ENCODE results near the gene PRDM16. TPM values are rescaled to one million over a fixed set of nuclear protein-coding genes. Genes with fewer than 3 reads are reported as not detected.

PRDM16 gene
- total and polyA plus RNA-seq, 2 of the 13 experiments (the other 11 are each of a cell fraction or from before 2014, with no cell fraction given), result 0.15 to 0.81 TPM

GRCh38 chr1:3094863-3095780 is 26.1 kb downstream of the PRDM16 start:
- ATAC-seq (no peak), FAIRE-seq (no peak), DNase-seq (ENCODE audit: low spot score) (no peak)
- Histone ChIP-seq H4K20me1 (ENCODE audit: insufficient read depth, low read length) (no peaks in the 10 kb centered on the region), H2AFZ (ENCODE audit: low read length) (no peak overlapping the region), H3K27me3 (ENCODE audit: control insufficient read depth in 1 of 2, insufficient read depth in 2 of 2, low read length in 2 of 2) (peaks cover 5% of the 10 kb centered on the region in 2 experiments; a peak in 3 of 5 replicates), H3K79me2 (ENCODE audit: insufficient read depth, low read length) (no peaks in the 10 kb centered on the region), H3K4me1 (ENCODE audit: insufficient read depth, low read length) (no peaks in the 10 kb centered on the region), H3K9ac (ENCODE audit: insufficient read depth, low read depth, low read length) (no peak overlapping the region), H3K36me3 (replicated peaks in 1 of 2; ENCODE audit: control insufficient read depth in 1 of 2, insufficient read depth in 2 of 2, low read length in 2 of 2) (no peaks in the 10 kb centered on the region), H3K4me2 (ENCODE audit: low read depth, low read length) (no peak overlapping the region), H3K27ac (ENCODE audit: extremely low read length, insufficient read depth, low read length) (no peak overlapping the region), H3K9me3 (ENCODE audit: low read length) (no peaks in the 10 kb centered on the region), H3K4me3 (replicated peaks in 1 of 3; ENCODE audit: insufficient read depth in 1 of 3, low read depth in 2 of 3, low read length in 3 of 3) (no peak overlapping the region)
- in situ Hi-C loops (cut with HindIII; ENCODE audit: extremely low pct_ligation_motif_present, low pct_unique_long_range_greater_than_20kb), result no loop called here
- ChIA-PET CTCF (ENCODE audit: low intra/inter-chr PET ratio, low total read pairs) (no interaction called here), POLR2A (no interaction called here)
- no TSS peak for BruUV-seq (replicated peaks)
- 87% methylated on average over 3 of the region's 26 CpGs for WGBS (ENCODE audit: low lambda C conversion rate)
- intact Hi-C loops (cut with micrococcal nuclease; ENCODE audit: unreplicated experiment), result no loop called here
- TF ChIP-seq POGK (CRISPR knock-in tag; conservative IDR thresholded peaks at IDR 0.05), result no peak
- TF ChIP-seq KLF12 (CRISPR knock-in tag; IDR thresholded peaks at IDR 0.05; ENCODE audit: borderline replicate concordance), result no peak
- TF ChIP-seq NPAS2 (CRISPR knock-in tag; IDR thresholded peaks at IDR 0.05; ENCODE audit: borderline replicate concordance), result no peak
- TF ChIP-seq SCMH1 (CRISPR knock-in tag; IDR thresholded peaks at IDR 0.05; ENCODE audit: borderline replicate concordance), result no peak
- no peak for TF ChIP-seq U2AF2 (IDR thresholded peaks at IDR 0.05; ENCODE audit: low read depth, low read length)
- no peak for TF ChIP-seq USF2 (IDR thresholded peaks at IDR 0.05; ENCODE audit: low read depth, low read length)
- TF ChIP-seq USF2 (CRISPR knock-in tag; IDR thresholded peaks at IDR 0.05; ENCODE audit: borderline replicate concordance), result no peak
- TF ChIP-seq FUBP1 (CRISPR knock-in tag; IDR thresholded peaks at IDR 0.05; ENCODE audit: borderline replicate concordance), result no peak
- no peak for TF ChIP-seq SP2 (CRISPR knock-in tag; IDR thresholded peaks at IDR 0.05)
- TF ChIP-seq HMGXB4 (CRISPR knock-in tag; IDR thresholded peaks at IDR 0.05; ENCODE audit: borderline replicate concordance in 1 of 2, low read depth in 1 of 2), result no peak
